GM23248 (cell line): Measurements from ENCODE around the gene CCDC54.

Experiments
- EZH2 ChIP-seq: fragments of 200-600 bp; sonication (generic); IDR thresholded peaks from 2 replicates; pipeline ENCODE4 v1.6.1; 2018; ENCODE audit warnings: antibody characterized with exemption, mild to moderate bottlenecking; ENCODE audit not compliant: insufficient read depth, poor library complexity, severe bottlenecking
- EZH2phosphoT487 ChIP-seq: fragments of 200-600 bp; sonication (generic); IDR thresholded peaks from 2 replicates; pipeline ENCODE4 v1.6.1; 2018; ENCODE audit warnings: antibody characterized with exemption, moderate library complexity, mild to moderate bottlenecking, low read depth; ENCODE audit not compliant: insufficient read depth

- TF ChIP-seq EZH2phosphoT487 (no peak), EZH2 (no peak)
These were observed 24.1 kb downstream of the CCDC54 start for GRCh38 chr3:107401301-107401700.
